HFF-Myc (cell line): ENCODE results near the gene PARD3B.

Experiments used
- DNase-seq: peaks from one replicate; pipeline ENCODE4 v3.0.0-alpha.2; 2011; ENCODE audit warnings: low read depth; ENCODE audit errors: extremely low read depth
- H3K4me3 ChIP-seq: replicated peaks from 2 replicates; pipeline ENCODE4 v1.5.1; 2011; ENCODE audit warnings: low read depth, mild to moderate bottlenecking, control low read depth, low read length
- TF ChIP-seq, protein P1 (sequence below): IDR thresholded peaks from 2 replicates; pipeline ENCODE4 v1.5.1; 2012; ENCODE audit warnings: mild to moderate bottlenecking, low read depth, low read length, control low read depth; ENCODE audit errors: missing control alignments

The PARD3B gene

GRCh38 chr2:205531489-205532148 is 986.3 kb downstream of the PARD3B start:
- no peak for DNase-seq
- H3K4me3 ChIP-seq, result no peak overlapping the region
- TF ChIP-seq, protein P1, sequence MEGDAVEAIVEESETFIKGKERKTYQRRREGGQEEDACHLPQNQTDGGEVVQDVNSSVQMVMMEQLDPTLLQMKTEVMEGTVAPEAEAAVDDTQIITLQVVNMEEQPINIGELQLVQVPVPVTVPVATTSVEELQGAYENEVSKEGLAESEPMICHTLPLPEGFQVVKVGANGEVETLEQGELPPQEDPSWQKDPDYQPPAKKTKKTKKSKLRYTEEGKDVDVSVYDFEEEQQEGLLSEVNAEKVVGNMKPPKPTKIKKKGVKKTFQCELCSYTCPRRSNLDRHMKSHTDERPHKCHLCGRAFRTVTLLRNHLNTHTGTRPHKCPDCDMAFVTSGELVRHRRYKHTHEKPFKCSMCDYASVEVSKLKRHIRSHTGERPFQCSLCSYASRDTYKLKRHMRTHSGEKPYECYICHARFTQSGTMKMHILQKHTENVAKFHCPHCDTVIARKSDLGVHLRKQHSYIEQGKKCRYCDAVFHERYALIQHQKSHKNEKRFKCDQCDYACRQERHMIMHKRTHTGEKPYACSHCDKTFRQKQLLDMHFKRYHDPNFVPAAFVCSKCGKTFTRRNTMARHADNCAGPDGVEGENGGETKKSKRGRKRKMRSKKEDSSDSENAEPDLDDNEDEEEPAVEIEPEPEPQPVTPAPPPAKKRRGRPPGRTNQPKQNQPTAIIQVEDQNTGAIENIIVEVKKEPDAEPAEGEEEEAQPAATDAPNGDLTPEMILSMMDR, result no peak

GRCh38 chr2:205535001-205535400 is 989.7 kb downstream of the PARD3B start:
- no peak overlapping the region for H3K4me3 ChIP-seq
- TF ChIP-seq, protein P1, result no peak
- no peak for DNase-seq

DNA sequence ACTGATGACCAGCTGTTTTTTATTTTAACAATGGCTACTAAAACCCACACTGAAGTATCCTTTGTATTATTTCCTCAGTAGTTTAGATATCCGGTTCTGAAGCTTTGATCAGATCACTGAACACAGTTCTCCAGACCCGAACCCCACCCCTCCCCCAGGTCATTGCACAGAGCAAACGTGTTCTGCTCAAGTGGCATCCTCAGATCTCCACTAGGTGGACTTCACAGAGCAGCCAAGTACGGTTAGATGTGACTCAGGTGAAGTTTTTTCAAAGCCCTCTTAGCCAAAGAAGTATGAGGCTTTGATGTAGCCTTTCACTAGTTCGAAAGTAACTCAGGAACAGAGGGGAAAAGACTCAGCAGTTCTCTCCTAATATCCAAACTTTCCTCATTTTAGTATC is 994.3 kb downstream of the PARD3B start:
- no peak for DNase-seq
- no peak overlapping the region for H3K4me3 ChIP-seq
- TF ChIP-seq, protein P1, result peak; percentile 11

GRCh38 chr2:205540036-205540435 is 994.8 kb downstream of the PARD3B start:
- DNase-seq, result no peak
- TF ChIP-seq, protein P1, result no peak
- no peak overlapping the region for H3K4me3 ChIP-seq

DNA sequence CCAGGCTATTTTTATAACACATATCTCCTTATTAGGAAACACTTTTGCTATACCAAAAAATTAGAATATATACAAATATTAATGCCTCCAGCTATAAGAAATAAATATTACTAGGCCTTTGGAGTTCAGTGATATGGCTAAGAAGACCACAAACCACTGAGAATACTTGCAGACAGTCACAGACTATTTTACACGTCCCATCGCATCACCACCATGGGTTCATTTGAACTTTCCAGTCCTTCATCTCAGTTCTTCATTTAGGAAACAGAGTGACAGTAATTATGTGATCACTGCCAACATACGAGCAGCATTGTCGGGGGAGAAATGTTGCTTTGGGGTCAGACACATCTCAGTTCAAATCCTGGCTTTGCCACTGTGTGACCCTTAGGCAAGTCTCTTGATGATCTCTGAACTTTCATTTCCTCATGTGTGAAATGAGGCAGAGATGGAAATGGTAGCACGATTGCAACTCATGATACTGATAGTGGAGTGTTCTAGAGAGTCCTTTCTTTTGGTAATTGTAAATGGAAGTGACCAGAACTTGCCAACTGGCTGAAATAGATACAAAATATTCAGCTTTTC is 998.1 kb downstream of the PARD3B start:
- TF ChIP-seq, protein P1, result no peak
- H3K4me3 ChIP-seq, result no peak overlapping the region
- DNase-seq, result no peak

DNA sequence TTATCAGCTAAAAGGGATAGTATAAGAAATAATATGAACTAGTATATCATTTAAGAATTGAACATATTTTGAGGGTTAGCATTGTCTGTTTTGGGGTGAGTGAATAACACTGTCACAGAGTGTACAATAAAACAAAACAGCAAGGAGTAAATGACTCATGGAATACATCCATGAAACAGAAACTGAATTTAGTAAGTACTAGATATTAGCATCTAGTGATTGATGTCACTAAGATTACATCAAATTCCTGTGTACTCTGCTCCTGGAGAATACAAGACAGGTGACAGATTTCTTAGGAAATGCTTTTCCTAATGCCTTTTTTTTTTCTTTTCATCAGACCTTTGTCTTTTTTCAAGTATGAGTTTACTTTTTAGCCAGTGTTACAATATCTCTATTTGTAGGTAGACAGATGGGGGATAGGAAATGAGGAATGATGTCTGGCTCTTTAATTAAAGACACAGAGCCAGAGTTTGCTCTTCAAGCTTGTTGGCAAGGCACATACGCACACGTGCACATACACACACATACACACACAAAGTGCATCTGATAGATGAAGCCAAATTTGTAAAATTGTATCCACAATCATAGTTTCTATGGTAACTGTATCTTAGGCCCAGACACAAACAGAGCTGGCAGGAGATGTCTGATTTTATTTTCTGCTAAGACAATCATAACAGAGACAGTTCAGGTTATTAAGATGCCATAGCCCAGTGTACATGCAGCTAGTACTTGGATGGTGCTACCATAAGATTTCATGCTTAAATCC is 998.8 kb downstream of the PARD3B start:
- DNase-seq, result no peak
- no peak overlapping the region for H3K4me3 ChIP-seq
- TF ChIP-seq, protein P1, result no peak
